HG02610 (cell line): ENCODE results near the gene COQ7.

Source experiments
- ATAC-seq: cut with Tn5 transposase; IDR thresholded peaks from one replicate; pipeline ENCODE4 v1.9.1; 2021; ENCODE audit warnings: mild to moderate bottlenecking, moderate library complexity; ENCODE audit not compliant: unreplicated experiment

Gene COQ7

GRCh38 chr16:19067349-19068236 lies at the start of gene COQ7:
Gene COQ7 (plus strand): TSS chr16:19067614. CDS start chr16:19067665, 51 bp downstream.
- ATAC-seq = peak; percentile 90

GRCh38 chr16:19020689-19021088 lies 46.7 kb upstream of the COQ7 start:
- no peak for ATAC-seq

- no peak for ATAC-seq
These were observed 45.7 kb upstream of the COQ7 start for GRCh38 chr16:19021747-19022146.

GRCh38 chr16:19027416-19027815 lies 40.0 kb upstream of the COQ7 start:
- ATAC-seq = no peak

- ATAC-seq = no peak
These were observed 37.4 kb upstream of the COQ7 start for GRCh38 chr16:19029980-19030379.

GRCh38 chr16:19031738-19032137 lies 35.7 kb upstream of the COQ7 start:
- no peak for ATAC-seq

- no peak for ATAC-seq
These were observed 33.7 kb upstream of the COQ7 start for GRCh38 chr16:19033761-19034160.

- ATAC-seq = no peak
These were observed 27.0 kb upstream of the COQ7 start for GRCh38 chr16:19040400-19040799.

GRCh38 chr16:19044769-19045168 lies 22.6 kb upstream of the COQ7 start:
- ATAC-seq = no peak

GRCh38 chr16:19046062-19046461 lies 21.4 kb upstream of the COQ7 start:
- no peak for ATAC-seq

- no peak for ATAC-seq
These were observed 4.7 kb upstream of the COQ7 start for GRCh38 chr16:19062706-19063105.

GRCh38 chr16:19066988-19067348 lies 446 bp upstream of the COQ7 start:
- no peak for ATAC-seq

GRCh38 chr16:19068237-19068815 lies 912 bp downstream of the COQ7 start:
- no peak for ATAC-seq

- no peak for ATAC-seq
These were observed 4.7 kb downstream of the COQ7 start for GRCh38 chr16:19071811-19072777.

GRCh38 chr16:19073344-19073743 lies 5.9 kb downstream of the COQ7 start:
- ATAC-seq = no peak

- ATAC-seq = no peak
These were observed 6.4 kb downstream of the COQ7 start for GRCh38 chr16:19073863-19074262.

GRCh38 chr16:19075511-19075910 lies 8.1 kb downstream of the COQ7 start:
- ATAC-seq = no peak

GRCh38 chr16:19077879-19078278 lies 10.5 kb downstream of the COQ7 start:
- ATAC-seq = no peak

- ATAC-seq = no peak
These were observed 16.3 kb downstream of the COQ7 start for GRCh38 chr16:19083670-19084069.

- no peak for ATAC-seq
These were observed 16.7 kb downstream of the COQ7 start for GRCh38 chr16:19084139-19084538.

GRCh38 chr16:19084879-19085278 lies 17.5 kb downstream of the COQ7 start:
- no peak for ATAC-seq
